IPS DF 6.9 (cell line): ENCODE results near the gene ZFHX3.

ENCODE experiments used
- DNase-seq: peaks from one replicate; pipeline ENCODE4 v3.0.0-alpha.2; 2013; ENCODE audit warnings: low read depth, low spot score
- H3K27ac ChIP-seq: one replicate; pipeline ENCODE4 v1.5.1; 2013; ENCODE audit warnings: low read length, control low read depth
- H3K27me3 ChIP-seq: 2 replicates; pipeline ENCODE4 v1.6.1; 2013; ENCODE audit warnings: mild to moderate bottlenecking, low read length; ENCODE audit not compliant: control insufficient read depth, insufficient read depth
- H3K36me3 ChIP-seq: 2 replicates; pipeline ENCODE4 v1.6.1; 2013; ENCODE audit warnings: low read length; ENCODE audit not compliant: control insufficient read depth, insufficient read depth
- H3K4me1 ChIP-seq: 2 replicates; pipeline ENCODE4 v1.6.1; 2013; ENCODE audit warnings: low read length; ENCODE audit not compliant: control insufficient read depth, insufficient read depth
- H3K4me3 ChIP-seq: 2 replicates; pipeline ENCODE4 v1.5.1; 2013; ENCODE audit warnings: mild to moderate bottlenecking, low read length
- H3K9me3 ChIP-seq: 2 replicates; pipeline ENCODE4 v1.6.1; 2013; ENCODE audit warnings: low read length, inconsistent platforms; ENCODE audit not compliant: control insufficient read depth, insufficient read depth
- WGBS: extraction: QIAGEN DNeasy Blood & Tissue Kit; methylation state at CpG from one replicate; pipeline ENCODE4 v1.1.7; 2013; ENCODE audit warnings: mixed read lengths, missing lambda C conversion rate; ENCODE audit not compliant: insufficient read length, insufficient coverage; 5-methylcytosine and 5-hydroxymethylcytosine counted together

ZFHX3 gene

DNA sequence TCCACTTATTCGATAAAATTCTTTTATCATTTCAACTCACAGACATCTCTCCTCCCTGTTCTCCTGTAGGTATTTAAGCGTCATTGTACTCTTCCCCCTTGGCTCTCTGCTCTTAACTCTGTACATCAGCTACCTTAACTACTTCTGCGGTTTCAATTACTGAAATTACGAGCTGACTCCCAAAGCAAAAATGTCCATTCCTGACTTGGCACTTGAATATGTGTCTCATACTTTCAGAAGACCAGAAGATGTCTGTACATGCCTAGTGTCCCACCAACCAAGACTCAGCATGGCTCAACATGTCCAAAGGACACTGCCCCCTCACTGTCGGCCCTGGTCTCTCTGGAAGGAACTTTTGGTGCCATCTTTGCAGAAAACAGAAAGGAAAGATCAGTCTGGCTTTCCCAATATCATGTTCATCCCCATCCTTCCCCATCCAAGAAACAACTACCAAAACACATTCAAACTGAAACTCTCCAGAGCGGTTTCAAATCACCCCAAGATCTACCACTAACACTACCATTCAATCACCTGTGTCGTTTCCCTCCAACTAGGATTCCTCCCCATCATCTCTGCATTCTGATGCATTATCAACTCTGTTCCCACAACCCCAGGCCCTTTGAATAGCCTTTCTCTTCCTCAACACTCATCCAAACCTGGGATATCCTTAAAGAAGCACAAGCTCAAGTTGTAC is 74.9 kb downstream of the ZFHX3 start:
- 100% methylated on average over 1 of the region's 7 CpGs for WGBS
- DNase-seq = no peak

DNA sequence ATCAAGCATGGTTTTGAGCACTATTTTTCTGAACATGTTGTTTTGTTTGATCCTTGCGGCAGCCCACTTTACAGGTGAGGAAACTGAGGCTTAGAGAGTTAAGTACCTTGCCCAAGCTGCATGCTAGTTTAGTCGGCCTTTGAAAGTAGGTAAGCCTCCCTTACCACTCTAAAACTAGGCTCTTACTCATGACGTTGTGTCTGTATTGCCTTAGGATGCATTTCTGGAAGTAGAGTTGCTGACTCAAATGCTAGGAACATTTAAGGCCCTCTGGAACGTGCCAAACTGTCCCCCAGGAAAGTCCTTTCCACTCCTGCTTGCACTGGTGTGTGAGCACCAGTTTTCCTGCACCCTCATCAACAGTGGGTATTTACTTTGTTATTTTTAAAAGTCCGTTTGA is 76.6 kb downstream of the ZFHX3 start:
- WGBS = no CpG with 5 or more reads among the region's 5 CpGs
- Histone ChIP-seq H3K27me3 (no peaks in the 10 kb centered on the region), H3K4me1 (no peaks in the 10 kb centered on the region), H3K27ac (no peak overlapping the region), H3K36me3 (no peaks in the 10 kb centered on the region), H3K9me3 (no peaks in the 10 kb centered on the region), H3K4me3 (no peak overlapping the region)
- DNase-seq = no peak

More for the DNA sequence above, 74.9 kb downstream of the ZFHX3 start:
- no peaks in the 10 kb centered on the region for H3K9me3 ChIP-seq
- no peak overlapping the region for H3K4me3 ChIP-seq
- H3K4me1 ChIP-seq = no peaks in the 10 kb centered on the region
- H3K27me3 ChIP-seq = no peaks in the 10 kb centered on the region; the same call in 1 of the 2 replicates
- no peak overlapping the region for H3K27ac ChIP-seq
- no peaks in the 10 kb centered on the region for H3K36me3 ChIP-seq

DNA sequence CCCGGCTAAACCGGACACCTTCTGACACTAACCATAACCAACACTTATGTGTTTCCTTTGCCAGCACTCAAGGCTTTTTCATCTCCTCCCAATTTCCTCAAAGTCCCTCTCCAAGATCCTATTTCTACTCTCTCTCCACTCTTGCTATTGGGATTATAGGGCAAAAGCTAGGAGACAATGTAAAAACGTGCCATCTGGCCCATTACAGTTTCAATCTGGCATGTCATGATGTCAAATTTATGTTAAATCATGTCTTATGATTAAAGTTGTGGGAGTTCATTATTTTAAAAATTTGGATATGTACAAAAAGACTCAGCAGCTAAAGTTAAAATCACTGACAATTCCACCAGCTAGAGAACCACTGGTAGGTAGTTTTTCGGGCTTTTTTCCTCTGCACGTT is 77.3 kb downstream of the ZFHX3 start:
- Histone ChIP-seq H3K27me3 (no peaks in the 10 kb centered on the region), H3K4me1 (no peaks in the 10 kb centered on the region), H3K36me3 (no peaks in the 10 kb centered on the region), H3K4me3 (no peak overlapping the region), H3K9me3 (no peaks in the 10 kb centered on the region), H3K27ac (no peak overlapping the region)
- no peak for DNase-seq
- WGBS = no CpG with 5 or more reads among the region's 5 CpGs

DNA sequence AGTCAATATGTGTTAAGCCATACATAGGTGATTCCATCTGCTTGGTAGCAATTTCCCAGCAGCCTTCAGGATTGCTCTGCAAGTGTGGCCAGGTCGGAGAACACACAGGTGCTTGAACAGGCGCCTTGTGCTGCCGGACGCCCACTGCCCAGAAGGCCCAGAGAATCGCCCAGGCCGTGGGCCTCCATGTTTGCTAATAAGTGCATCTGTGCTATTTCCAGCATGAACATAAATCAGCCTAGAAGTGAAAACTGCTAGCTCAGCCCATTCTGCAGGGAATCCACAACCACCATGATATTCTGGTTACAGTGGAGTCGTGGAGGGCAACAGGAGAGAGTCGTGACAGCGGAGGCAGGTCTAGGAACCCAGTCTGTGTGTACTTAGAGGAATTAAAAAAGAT is 78.1 kb downstream of the ZFHX3 start:
- H3K36me3 ChIP-seq = no peaks in the 10 kb centered on the region
- H3K4me1 ChIP-seq = no peaks in the 10 kb centered on the region
- DNase-seq = no peak
- no peak overlapping the region for H3K4me3 ChIP-seq
- WGBS = no CpG with 5 or more reads among the region's 9 CpGs
- H3K9me3 ChIP-seq = no peaks in the 10 kb centered on the region
- no peak overlapping the region for H3K27ac ChIP-seq
- H3K27me3 ChIP-seq = no peaks in the 10 kb centered on the region

DNA sequence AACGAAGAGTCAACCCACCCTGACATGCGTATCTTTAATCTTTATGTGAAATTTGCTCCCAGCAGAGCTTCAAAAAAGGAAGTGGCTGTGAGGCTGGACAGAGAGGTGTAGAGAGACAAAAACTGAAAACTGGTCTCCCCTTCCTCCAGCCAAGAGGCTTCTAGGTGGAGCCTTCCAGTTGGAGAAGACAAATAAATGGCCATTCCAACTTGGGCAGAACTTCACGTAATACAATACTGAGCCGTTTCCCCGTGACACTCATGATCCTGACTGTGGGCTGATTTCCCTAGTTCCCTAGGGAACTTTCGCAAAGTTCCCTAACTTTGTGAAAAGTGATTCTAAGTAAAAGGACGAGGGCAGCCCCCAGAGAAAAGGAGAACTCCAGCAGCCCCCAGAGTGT is 78.8 kb downstream of the ZFHX3 start:
- no peak overlapping the region for H3K27ac ChIP-seq
- H3K36me3 ChIP-seq = no peaks in the 10 kb centered on the region
- no peak for DNase-seq
- H3K27me3 ChIP-seq = no peaks in the 10 kb centered on the region
- no CpG with 5 or more reads among the region's 7 CpGs for whole genome bisulfite sequencing
- no peaks in the 10 kb centered on the region for H3K4me1 ChIP-seq
- no peaks in the 10 kb centered on the region for H3K9me3 ChIP-seq
- no peak overlapping the region for H3K4me3 ChIP-seq

DNA sequence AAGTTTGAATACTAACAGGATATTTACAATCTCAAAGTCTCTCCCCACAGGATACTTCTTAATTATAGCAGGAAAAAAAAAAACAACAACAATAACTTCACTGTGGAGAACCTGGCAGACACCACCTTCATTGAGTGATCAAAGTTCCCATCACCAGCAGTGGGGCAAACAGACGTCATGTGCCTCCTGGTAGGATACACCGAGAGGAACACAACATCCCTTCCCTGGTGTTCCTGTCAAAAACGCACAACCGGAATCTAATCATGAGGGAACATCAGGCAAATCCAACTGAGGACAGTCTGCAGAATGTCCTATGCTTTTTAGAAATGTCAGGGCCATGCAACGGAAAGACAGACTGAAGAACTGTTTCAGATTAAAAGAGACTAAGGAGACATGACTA is 80.0 kb downstream of the ZFHX3 start:
- DNase-seq = no peak
- Histone ChIP-seq H3K4me1 (no peaks in the 10 kb centered on the region), H3K9me3 (no peaks in the 10 kb centered on the region), H3K27ac (no peak overlapping the region), H3K36me3 (no peaks in the 10 kb centered on the region), H3K27me3 (no peaks in the 10 kb centered on the region), H3K4me3 (no peak overlapping the region)
- WGBS = no CpG with 5 or more reads among the region's 5 CpGs

DNA sequence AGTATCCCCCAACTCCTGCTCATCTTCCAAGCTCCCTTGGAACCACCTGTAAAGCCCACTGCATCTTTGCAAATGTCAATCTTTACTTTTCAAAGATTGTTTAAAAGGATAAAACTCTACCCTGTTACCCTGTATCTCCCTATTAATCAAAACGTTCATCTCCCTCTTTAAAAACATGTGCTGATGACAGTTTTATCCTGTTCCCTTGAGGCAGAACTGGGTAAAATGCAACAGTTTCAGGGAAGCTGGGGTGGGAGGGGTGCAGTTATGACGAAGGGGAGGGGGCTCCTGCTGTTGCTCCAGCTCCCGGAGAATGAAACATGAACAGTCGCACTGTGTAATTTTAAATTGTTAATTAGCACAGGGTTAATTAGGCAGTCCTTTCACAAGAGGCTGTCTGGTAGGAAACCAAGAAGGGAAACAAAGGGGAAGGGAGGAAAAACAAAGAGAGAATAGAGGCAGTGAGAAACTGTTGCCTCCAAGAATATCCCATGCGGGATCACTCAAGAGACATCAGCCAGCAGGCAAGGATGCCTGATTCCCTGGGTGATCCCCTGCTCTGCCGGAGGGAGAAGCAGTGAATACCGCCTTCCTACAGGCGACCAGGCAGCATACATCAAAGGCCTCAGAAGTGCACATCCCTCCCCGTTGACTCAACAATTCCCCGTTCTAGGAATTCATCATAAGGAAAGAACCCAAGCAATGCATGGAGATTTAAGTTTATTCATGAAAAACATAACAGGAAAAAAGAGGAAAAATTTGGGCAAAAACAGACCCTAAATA is 84.2 kb downstream of the ZFHX3 start:
- no peak for DNase-seq
- WGBS = no CpG with 5 or more reads among the region's 10 CpGs

DNA sequence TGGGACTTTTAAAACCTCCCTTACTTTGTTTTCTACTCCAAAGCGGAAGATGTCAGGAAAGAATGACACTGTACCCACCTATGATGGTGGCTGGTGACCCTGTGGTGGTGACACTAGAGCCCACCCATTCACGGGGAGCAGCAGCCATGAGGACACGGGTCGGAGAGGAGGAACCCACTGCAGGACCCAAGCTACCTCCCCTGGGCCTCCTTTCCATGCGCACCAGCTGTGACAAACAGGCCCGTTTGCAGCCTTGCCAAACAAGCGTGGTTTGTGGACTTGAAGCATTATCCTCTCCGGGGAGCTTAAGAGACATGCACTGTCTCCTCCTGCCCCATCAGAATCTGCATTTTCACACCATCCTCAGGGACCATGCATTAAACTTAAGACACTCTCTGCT is 85.6 kb downstream of the ZFHX3 start:
- Histone ChIP-seq H3K36me3 (no peaks in the 10 kb centered on the region), H3K4me1 (no peaks in the 10 kb centered on the region; the same call in 1 of the 2 replicates), H3K27me3 (no peaks in the 10 kb centered on the region), H3K27ac (no peak overlapping the region), H3K4me3 (no peak overlapping the region), H3K9me3 (no peaks in the 10 kb centered on the region)
- no CpG with 5 or more reads among the region's 8 CpGs for WGBS
- no peak for DNase-seq

More for the DNA sequence above, 84.2 kb downstream of the ZFHX3 start:
- Histone ChIP-seq H3K4me3 (no peak overlapping the region), H3K4me1 (no peaks in the 10 kb centered on the region; the same call in 1 of the 2 replicates), H3K9me3 (no peaks in the 10 kb centered on the region), H3K27ac (no peak overlapping the region), H3K36me3 (no peaks in the 10 kb centered on the region), H3K27me3 (no peaks in the 10 kb centered on the region)

DNA sequence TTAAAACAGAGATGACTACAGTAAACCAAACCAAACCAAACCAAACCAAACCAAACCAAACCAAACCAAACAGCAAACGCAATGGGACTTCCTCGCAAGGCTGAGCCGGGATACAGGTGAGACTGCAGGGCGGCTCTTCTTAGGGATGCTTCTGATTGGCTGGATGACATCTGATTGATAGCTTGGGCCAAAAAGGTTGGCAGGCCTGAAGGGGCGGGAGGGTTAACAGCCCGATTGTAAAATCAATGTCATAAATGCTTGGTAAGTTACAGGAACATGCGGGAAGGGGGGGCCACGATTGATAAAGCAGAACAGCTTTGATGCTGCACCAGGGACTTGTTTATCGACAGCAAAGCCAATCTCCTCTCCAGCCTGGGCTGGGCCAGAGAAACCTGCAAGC is 86.1 kb downstream of the ZFHX3 start:
- H3K27ac ChIP-seq = no peak overlapping the region
- DNase-seq = no peak
- no CpG with 5 or more reads among the region's 9 CpGs for WGBS
- H3K4me1 ChIP-seq = no peaks in the 10 kb centered on the region; the same call in 1 of the 2 replicates
- H3K27me3 ChIP-seq = no peaks in the 10 kb centered on the region
- H3K9me3 ChIP-seq = no peaks in the 10 kb centered on the region
- H3K4me3 ChIP-seq = no peak overlapping the region
- no peaks in the 10 kb centered on the region for H3K36me3 ChIP-seq

DNA sequence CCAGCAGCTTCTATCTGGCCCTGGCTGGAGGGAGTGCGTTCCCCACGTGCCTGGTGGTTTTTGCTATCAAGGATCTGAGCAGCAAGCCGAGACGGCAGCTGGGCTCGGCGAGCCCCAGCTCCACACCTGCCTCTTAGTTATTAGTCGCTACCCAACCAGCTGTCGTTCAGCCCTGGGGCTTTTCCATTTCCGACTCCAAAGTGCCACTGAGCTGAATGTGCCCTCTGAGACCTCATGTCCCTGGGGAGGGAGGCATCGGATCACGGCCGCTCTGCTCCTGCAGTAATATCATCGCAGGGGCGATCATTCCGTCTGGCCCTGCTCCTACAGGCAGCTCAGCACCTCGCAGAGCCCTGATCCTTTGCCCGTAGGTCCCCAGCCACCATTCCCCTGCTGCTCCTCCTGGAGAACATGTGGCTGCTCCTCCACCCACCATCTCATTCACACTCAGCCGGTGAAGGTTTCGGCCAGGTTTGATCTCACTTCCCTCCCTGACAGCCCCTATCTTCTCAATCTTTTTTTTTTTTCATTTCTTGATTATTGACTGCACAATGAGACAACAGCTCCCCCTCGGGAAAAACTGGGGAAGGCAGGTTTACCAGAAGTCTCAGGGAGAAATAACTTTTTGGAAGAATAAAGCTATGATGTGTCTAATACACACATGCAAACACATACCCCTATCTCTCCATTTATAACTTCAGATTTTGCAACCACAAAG is 86.7 kb downstream of the ZFHX3 start:
- Histone ChIP-seq H3K36me3 (no peaks in the 10 kb centered on the region), H3K4me3 (no peak overlapping the region), H3K27me3 (no peaks in the 10 kb centered on the region), H3K27ac (no peak overlapping the region), H3K4me1 (no peaks in the 10 kb centered on the region; the same call in 1 of the 2 replicates), H3K9me3 (no peaks in the 10 kb centered on the region)
- no peak for DNase-seq
- no CpG with 5 or more reads among the region's 20 CpGs for WGBS
